Activated effector memory CD4-positive, alpha-beta T cell treated with anti-CD3 and anti-CD28 coated beads, Interleukin-2, amount 50 U/mL, for 16 hours (primary cell): Measurements from ENCODE around the gene TH.

Experiments used
- DNase-seq: peaks from one replicate; pipeline ENCODE4 v3.0.0-alpha.2; 2020

The TH gene

GRCh38 chr11:2157294-2158040 is 14.1 kb downstream of the TH start:
- no peak for DNase-seq

GRCh38 chr11:2156416-2157182 is 15.0 kb downstream of the TH start:
- DNase-seq: peak; percentile 82

GRCh38 chr11:2155511-2155910 is 16.1 kb downstream of the TH start:
- DNase-seq: no peak

- no peak for DNase-seq
These were observed 16.7 kb downstream of the TH start for GRCh38 chr11:2154889-2155288.

- no peak for DNase-seq
These were observed 17.4 kb downstream of the TH start for GRCh38 chr11:2154195-2154585.

DNA sequence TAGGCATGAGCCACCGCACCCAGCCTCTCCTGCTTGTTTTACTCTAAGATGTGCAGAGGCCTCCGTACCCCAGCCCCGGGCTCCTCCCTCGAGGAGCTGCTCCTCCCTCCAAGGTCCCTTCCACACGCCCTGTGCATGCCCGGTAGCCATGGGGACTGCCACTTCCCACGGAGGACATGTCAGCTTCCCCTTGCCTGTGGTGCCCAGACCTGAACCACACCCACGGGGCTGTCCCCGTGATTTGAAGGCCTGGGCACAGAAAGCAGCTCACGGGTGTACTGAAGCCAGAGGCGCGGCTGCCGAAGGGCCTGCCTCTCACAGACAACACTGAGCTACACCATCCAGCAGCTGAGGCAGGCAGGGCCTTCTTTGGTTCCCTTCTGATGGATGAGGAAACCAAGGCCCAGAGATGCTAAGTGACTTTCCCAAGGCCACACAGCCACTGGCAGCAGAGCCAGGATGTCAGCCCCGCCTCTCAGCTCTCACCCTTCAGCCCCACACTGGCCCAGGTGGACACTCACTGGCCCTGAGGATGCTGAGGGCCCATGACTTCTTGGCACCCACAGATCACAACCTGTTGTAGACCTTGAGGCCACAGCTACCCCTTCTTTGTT is 17.9 kb downstream of the TH start:
- DNase-seq: no peak

GRCh38 chr11:2151500-2152257 is 19.9 kb downstream of the TH start:
- peak; percentile 91 for DNase-seq

GRCh38 chr11:2149864-2150847 is 21.5 kb downstream of the TH start:
- DNase-seq: no peak

GRCh38 chr11:2149460-2149859 is 22.2 kb downstream of the TH start:
- DNase-seq: no peak

DNA sequence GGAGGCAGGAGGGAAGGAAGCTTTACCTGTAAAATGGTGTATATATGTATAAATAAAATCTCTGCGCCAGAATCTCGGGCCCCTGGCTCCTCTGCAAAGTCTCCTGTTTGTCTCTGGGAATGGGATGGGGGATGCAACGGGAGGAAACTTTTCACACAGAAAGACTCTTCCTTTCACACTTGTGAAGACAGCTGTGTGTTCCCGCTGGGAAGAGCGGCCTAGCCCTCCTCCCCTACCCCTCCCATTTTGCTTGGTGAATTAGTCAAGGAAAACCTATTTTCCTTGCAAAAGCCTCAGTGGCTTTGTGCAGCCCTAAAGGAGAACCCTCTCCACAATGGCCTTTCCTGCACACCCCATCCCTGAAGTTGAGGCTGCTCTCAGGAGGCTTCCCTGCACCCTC is 23.0 kb downstream of the TH start:
- DNase-seq: no peak

DNA sequence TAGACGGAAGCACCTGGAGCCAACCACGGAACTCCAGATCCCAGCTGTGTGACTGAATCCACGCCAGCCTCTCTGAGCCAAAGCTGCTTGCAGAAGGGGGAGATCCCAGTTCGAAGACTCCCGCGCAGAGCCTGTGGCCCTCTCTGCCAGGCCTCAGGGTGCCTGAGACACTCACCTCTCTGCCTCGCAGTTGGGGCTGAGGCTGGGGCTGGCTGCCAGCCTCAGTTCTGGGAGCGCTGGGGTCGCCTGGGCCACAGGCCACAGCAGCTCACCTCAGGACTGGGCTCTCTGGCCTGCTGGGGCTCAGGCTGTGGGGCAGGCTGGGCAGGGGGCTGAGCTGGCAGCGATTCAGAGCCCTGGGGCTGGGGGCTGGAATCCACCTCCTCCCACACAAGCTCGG is 24.2 kb downstream of the TH start:
- DNase-seq: no peak

DNA sequence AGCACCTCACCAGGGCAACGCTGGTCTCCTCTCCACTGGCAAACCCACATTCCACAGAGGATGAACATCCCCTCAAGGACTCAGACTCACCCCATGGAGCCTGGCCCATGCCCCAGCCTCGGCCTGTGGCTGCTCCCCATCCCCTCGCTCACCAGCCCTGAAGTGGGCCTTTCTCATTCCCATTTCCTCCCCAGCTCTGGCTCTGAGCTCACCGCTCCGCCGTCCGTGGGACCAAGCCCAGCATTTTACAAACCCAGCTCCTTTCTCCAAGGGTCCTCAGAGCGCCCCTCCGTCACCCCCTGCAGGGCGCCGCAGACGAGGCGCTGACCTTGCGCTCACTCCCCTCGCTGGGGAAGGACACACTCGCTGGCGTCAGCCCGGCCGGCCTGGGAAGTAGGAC is 25.6 kb downstream of the TH start:
- no peak for DNase-seq

- DNase-seq: no peak
These were observed 26.9 kb downstream of the TH start for GRCh38 chr11:2144544-2145248.

GRCh38 chr11:2143799-2144543 is 27.6 kb downstream of the TH start:
- DNase-seq: no peak

GRCh38 chr11:2143477-2143798 is 28.2 kb downstream of the TH start:
- DNase-seq: no peak

DNA sequence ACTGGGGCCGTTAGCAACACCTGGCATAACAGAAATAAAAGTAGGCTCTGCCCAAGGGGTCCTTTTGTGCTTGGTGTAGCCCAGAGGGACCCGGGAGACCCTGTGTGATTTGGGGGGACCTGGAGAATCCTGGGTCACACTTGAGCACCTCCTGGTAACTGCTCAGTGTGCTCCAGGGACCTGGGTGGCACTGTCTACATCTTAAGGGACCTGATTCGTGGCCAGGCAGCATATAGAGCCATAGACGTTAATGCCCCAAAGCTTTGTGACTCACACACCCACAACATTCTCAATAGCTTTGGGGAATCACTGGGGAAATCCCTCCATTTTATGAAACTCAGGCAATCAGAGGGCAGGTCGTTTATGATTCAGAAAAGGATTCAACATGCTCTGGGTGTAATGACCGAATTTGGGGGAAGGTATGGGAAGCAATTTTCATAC is 28.8 kb downstream of the TH start:
- no peak for DNase-seq

GRCh38 chr11:2142300-2142759 is 29.3 kb downstream of the TH start:
- no peak for DNase-seq

- no peak for DNase-seq
These were observed 30.9 kb downstream of the TH start for GRCh38 chr11:2140411-2141400.

DNA sequence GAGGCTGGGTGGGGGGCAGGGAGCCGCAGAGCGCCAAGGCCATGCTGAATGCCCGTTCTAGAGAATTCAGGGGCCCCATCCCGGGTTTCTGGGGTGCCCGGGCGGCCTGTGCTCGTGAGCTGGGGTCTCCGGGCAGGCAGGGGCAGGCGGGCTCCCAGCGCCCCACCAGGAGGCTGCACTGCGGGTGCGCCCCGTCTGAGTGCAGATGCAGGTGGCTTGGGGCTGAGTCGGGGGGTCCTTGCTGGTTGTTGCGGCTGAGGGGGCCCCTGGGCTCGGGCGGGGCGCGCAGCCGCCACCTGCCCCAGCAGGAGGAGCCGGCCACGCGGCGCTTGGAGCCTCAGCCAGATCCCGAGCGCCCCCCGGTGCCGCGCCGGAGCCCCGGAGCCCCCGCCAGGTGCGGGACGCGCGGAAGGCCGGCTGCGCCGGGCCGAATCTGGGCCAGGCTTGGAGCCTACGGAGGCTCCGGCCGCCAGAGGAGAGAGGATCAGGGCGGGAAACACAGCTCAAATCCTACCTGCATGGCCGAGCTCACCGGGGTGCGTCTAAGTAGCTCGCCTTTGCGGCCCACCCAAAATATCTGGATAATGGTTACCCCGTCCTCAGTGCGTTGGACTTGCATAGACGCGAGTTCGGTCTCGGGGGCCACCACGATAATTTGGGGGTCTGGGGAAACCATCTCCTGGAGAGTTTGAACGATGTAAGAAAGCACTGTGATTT is 31.8 kb downstream of the TH start:
- DNase-seq: no peak
